ENCODE data around the gene LMTK3. TPM values are rescaled to one million over a fixed set of nuclear protein-coding genes. Genes with fewer than 3 reads are reported as not detected.

LMTK3 gene
- total and polyA plus RNA-seq, 2 of the 13 experiments (the other 11 are each of a cell fraction or from before 2014, with no cell fraction given) = 0.18 to 0.29 TPM

GRCh38 chr19:48444936-48445200, 66.8 kb downstream of the LMTK3 start:
- peaks cover 3 to 26% of the 10 kb centered on the region in 2 experiments; a peak in 4 of 5 replicates for H3K36me3 ChIP-seq (replicated peaks in 1 of 2; ENCODE audit: control insufficient read depth in 1 of 2, insufficient read depth in 2 of 2, low read length in 2 of 2)
- no peaks in the 10 kb centered on the region for H4K20me1 ChIP-seq (ENCODE audit: insufficient read depth, low read length)
- peak overlapping the region; percentile 96 for H3K4me2 ChIP-seq (ENCODE audit: low read depth, low read length)
- no peaks in the 10 kb centered on the region for H3K9me3 ChIP-seq (ENCODE audit: low read length)
- peak overlapping the region; percentile 90 for H3K9ac ChIP-seq (ENCODE audit: insufficient read depth, low read depth, low read length)
- intact Hi-C loops (cut with micrococcal nuclease; ENCODE audit: unreplicated experiment) = loop anchor here (1.0 to 10.0 kb wide), 2 partner anchors 24 to 90 kb away; partner anchors contain the start of gene CYTH2
- peak overlapping the region; percentile 71 for H3K27ac ChIP-seq (ENCODE audit: extremely low read length, insufficient read depth, low read length)
- FAIRE-seq (no peak), DNase-seq (ENCODE audit: low spot score) (no peak), ATAC-seq (no peak)
- H3K79me2 ChIP-seq (ENCODE audit: insufficient read depth, low read length) = peaks cover 17% of the 10 kb centered on the region
- peaks cover 22% of the 10 kb centered on the region for H3K4me1 ChIP-seq (ENCODE audit: insufficient read depth, low read length)
- POLR2A ChIA-PET = interaction anchor here (0.6 to 2.4 kb wide), 8 partner anchors 12 to 174 kb away, joined by 3 to 9 read pairs (median 3); partner anchors contain the start of genes KDELR1, RPL18 and SPHK2
- 1% methylated on average over 3 of the region's 3 CpGs for WGBS (ENCODE audit: low lambda C conversion rate)
- H3K27me3 ChIP-seq (ENCODE audit: control insufficient read depth in 1 of 2, insufficient read depth in 2 of 2, low read length in 2 of 2) = no peaks in the 10 kb centered on the region; a peak in 1 of 5 replicates
- in situ Hi-C loops (cut with HindIII; ENCODE audit: extremely low pct_ligation_motif_present, low pct_unique_long_range_greater_than_20kb) = no loop called here
- CTCF ChIA-PET (ENCODE audit: low intra/inter-chr PET ratio, low total read pairs) = interaction anchor here (1.2 to 1.4 kb wide), 3 partner anchors 112 to 139 kb away, joined by 3 to 6 read pairs (median 3); no protein-coding TSS in a partner anchor
- peak overlapping the region; percentile 80 for H2AFZ ChIP-seq (ENCODE audit: low read length)
- H3K4me3 ChIP-seq (replicated peaks in 1 of 3; ENCODE audit: insufficient read depth in 1 of 3, low read depth in 2 of 3, low read length in 3 of 3) = peak overlapping the region; percentile 77 to 95 (median 80)
- TF ChIP-seq EED (CRISPR knock-in tag; IDR thresholded peaks at IDR 0.05) (no peak), ZNF605 (CRISPR knock-in tag; IDR thresholded peaks at IDR 0.05) (no peak), MXD4 (CRISPR knock-in tag; IDR thresholded peaks at IDR 0.05) (no peak), BRF2 (CRISPR knock-in tag; IDR thresholded peaks at IDR 0.05) (no peak), ATF5 (CRISPR knock-in tag; IDR thresholded peaks at IDR 0.05; ENCODE audit: low read depth) (no peak), MZF1 (CRISPR knock-in tag; IDR thresholded peaks at IDR 0.05; ENCODE audit: borderline replicate concordance) (no peak), ZGPAT (CRISPR knock-in tag; IDR thresholded peaks at IDR 0.05) (no peak), MXD3 (CRISPR knock-in tag; IDR thresholded peaks at IDR 0.05) (no peak), ZNF383 (CRISPR knock-in tag; IDR thresholded peaks at IDR 0.05; ENCODE audit: borderline replicate concordance) (0 out of 2 replicates have a peak, but pooled peaks have one; percentile 15)
- BruUV-seq (replicated peaks) = no TSS peak

Measured in HepG2 (cell line).